Measurements from ENCODE around the gene PITPNC1. TPM values are rescaled to one million over a fixed set of nuclear protein-coding genes. Genes with fewer than 3 reads are reported as not detected.

Gene PITPNC1
- total and polyA plus RNA-seq, 2 donors (not counting 1 experiment from before 2014, with no cell fraction given): 4.7 to 26.1 TPM

DNA sequence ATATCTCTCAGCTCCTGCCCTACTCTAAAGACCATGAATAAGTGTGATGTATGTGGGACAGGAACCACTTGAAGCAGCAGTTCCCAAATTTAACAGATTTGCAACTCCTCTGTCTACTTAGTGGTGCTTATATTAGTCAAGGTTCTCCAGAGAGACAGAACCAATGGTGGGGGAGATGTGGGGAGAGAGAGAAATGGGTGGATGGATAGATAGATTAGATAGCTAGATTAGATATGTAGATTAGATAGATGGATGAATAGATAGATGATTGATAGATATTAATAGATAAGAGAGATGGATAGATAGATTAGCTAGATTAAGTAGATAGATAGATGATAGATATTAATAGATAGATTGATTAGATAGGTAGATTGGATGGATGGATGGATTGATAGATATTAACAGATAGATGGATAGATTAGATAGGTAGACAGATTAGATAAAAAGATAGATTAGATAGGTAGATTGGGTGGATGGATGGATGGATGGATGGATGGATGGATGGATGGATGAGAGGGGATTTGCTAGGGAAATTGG lies 186.7 kb downstream of the PITPNC1 start:
- Histone ChIP-seq H3K4me3 (ENCODE audit: control extremely low read depth in 1 of 5, extremely low read depth in 1 of 5, insufficient read depth in 1 of 5, low read depth in 2 of 5, low read length in 4 of 5) (no peak overlapping the region), H3K36me3 (replicated peaks in 1 of 2; ENCODE audit: control extremely low read depth in 1 of 2, control insufficient read depth in 1 of 2, extremely low read depth in 1 of 2, insufficient read depth in 2 of 2, low read length in 1 of 2) (no peaks in the 10 kb centered on the region), H3K27ac (ENCODE audit: low read length in 2 of 2) (no peak overlapping the region), H4K20me1 (ENCODE audit: control insufficient read depth, insufficient read depth, low read length, poor library complexity, severe bottlenecking) (no peaks in the 10 kb centered on the region), H3K4me1 (ENCODE audit: control insufficient read depth in 2 of 2, insufficient read depth in 2 of 2, low read length in 2 of 2) (peaks cover 0 to 3% of the 10 kb centered on the region in 2 donors), H2AFZ (ENCODE audit: insufficient read depth, low read depth, low read length, poor library complexity, severe bottlenecking) (no peak overlapping the region), H3K9me3 (ENCODE audit: control extremely low read depth in 1 of 3, control insufficient read depth in 2 of 3, insufficient read depth in 1 of 3, low read length in 2 of 3) (no peaks in the 10 kb centered on the region), H3K4me2 (replicated peaks; ENCODE audit: low read depth, low read length, poor library complexity, severe bottlenecking) (no peak overlapping the region), H3K79me2 (ENCODE audit: control insufficient read depth, insufficient read depth, low read length) (no peaks in the 10 kb centered on the region), H3K27me3 (replicated peaks in 1 of 4; ENCODE audit: control extremely low read depth in 1 of 4, control insufficient read depth in 3 of 4, insufficient read depth in 4 of 4, low read length in 3 of 4) (no peaks in the 10 kb centered on the region), H3K9ac (ENCODE audit: low read length) (no peak overlapping the region)
- Mint-ChIP-seq H3K4me3 (no peak overlapping the region), H3K4me1 (no peaks in the 10 kb centered on the region), H3K27me3 (no peaks in the 10 kb centered on the region), H3K9me3 (ENCODE audit: insufficient read depth) (no peaks in the 10 kb centered on the region), H3K27ac (no peak overlapping the region)
- ATAC-seq (ENCODE audit: low read depth): no peak
- CTCF ChIA-PET: interaction anchor here (0.8 kb wide), 1 partner anchor 39 kb away, joined by 3 read pairs; no protein-coding TSS in a partner anchor
- DNase-seq: no peak
- POLR2A ChIA-PET: no interaction called here
- intact Hi-C loops (cut with micrococcal nuclease): no loop called here
- no peak for TF ChIP-seq EZH2 (IDR thresholded peaks at IDR 0.05; ENCODE audit: borderline replicate concordance, insufficient read depth, low read depth, low read length, poor library complexity, severe bottlenecking)
- TF ChIP-seq, protein P1, sequence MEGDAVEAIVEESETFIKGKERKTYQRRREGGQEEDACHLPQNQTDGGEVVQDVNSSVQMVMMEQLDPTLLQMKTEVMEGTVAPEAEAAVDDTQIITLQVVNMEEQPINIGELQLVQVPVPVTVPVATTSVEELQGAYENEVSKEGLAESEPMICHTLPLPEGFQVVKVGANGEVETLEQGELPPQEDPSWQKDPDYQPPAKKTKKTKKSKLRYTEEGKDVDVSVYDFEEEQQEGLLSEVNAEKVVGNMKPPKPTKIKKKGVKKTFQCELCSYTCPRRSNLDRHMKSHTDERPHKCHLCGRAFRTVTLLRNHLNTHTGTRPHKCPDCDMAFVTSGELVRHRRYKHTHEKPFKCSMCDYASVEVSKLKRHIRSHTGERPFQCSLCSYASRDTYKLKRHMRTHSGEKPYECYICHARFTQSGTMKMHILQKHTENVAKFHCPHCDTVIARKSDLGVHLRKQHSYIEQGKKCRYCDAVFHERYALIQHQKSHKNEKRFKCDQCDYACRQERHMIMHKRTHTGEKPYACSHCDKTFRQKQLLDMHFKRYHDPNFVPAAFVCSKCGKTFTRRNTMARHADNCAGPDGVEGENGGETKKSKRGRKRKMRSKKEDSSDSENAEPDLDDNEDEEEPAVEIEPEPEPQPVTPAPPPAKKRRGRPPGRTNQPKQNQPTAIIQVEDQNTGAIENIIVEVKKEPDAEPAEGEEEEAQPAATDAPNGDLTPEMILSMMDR (IDR thresholded peaks at IDR 0.05): no peak

DNA sequence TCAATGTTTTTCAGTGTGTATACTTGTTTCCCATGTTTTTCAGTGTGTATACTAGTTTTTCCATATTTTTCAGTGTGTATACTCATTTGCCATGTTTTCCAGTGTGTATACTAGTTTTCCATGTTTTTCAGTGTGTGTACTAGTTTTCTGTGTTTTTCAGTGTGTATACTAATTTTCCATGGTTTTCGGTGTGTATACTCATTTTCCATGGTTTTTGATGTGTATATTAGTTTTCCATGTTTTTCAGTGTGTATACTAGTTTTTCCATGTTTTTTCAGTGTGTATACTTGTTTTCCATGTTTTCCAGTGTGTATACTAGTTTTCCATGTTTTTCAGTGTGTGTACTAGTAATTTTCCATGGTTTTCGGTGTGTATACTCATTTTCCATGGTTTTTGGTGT lies 188.0 kb downstream of the PITPNC1 start:
- H3K4me2 ChIP-seq (replicated peaks; ENCODE audit: low read depth, low read length, poor library complexity, severe bottlenecking): no peak overlapping the region
- H3K36me3 ChIP-seq (replicated peaks in 1 of 2; ENCODE audit: control extremely low read depth in 1 of 2, control insufficient read depth in 1 of 2, extremely low read depth in 1 of 2, insufficient read depth in 2 of 2, low read length in 1 of 2): no peaks in the 10 kb centered on the region
- no peaks in the 10 kb centered on the region for H4K20me1 ChIP-seq (ENCODE audit: control insufficient read depth, insufficient read depth, low read length, poor library complexity, severe bottlenecking)
- TF ChIP-seq EZH2 (IDR thresholded peaks at IDR 0.05; ENCODE audit: borderline replicate concordance, insufficient read depth, low read depth, low read length, poor library complexity, severe bottlenecking): no peak
- TF ChIP-seq, protein P1 (IDR thresholded peaks at IDR 0.05): no peak
- ChIA-PET CTCF (no interaction called here), POLR2A (no interaction called here)
- H3K4me3 ChIP-seq (ENCODE audit: control extremely low read depth in 1 of 5, extremely low read depth in 1 of 5, insufficient read depth in 1 of 5, low read depth in 2 of 5, low read length in 4 of 5): no peak overlapping the region
- 100% methylated on average over 1 of the region's 2 CpGs for WGBS (ENCODE audit: insufficient coverage)
- H3K79me2 ChIP-seq (ENCODE audit: control insufficient read depth, insufficient read depth, low read length): no peaks in the 10 kb centered on the region
- H3K9ac ChIP-seq (ENCODE audit: low read length): no peak overlapping the region
- H3K27me3 ChIP-seq (replicated peaks in 1 of 4; ENCODE audit: control extremely low read depth in 1 of 4, control insufficient read depth in 3 of 4, insufficient read depth in 4 of 4, low read length in 3 of 4): no peaks in the 10 kb centered on the region
- DNase-seq (no peak), ATAC-seq (ENCODE audit: low read depth) (no peak)
- no peak overlapping the region for H2AFZ ChIP-seq (ENCODE audit: insufficient read depth, low read depth, low read length, poor library complexity, severe bottlenecking)
- H3K27ac ChIP-seq (ENCODE audit: low read length in 2 of 2): no peak overlapping the region
- peaks cover 13% of the 10 kb centered on the region for H3K4me1 Mint-ChIP-seq
- intact Hi-C loops (cut with micrococcal nuclease): no loop called here
- no peak overlapping the region for H3K27ac Mint-ChIP-seq
- H3K9me3 ChIP-seq (ENCODE audit: control extremely low read depth in 1 of 3, control insufficient read depth in 2 of 3, insufficient read depth in 1 of 3, low read length in 2 of 3): no peaks in the 10 kb centered on the region
- no peaks in the 10 kb centered on the region for H3K9me3 Mint-ChIP-seq (ENCODE audit: insufficient read depth)
- H3K4me1 ChIP-seq (ENCODE audit: control insufficient read depth in 2 of 2, insufficient read depth in 2 of 2, low read length in 2 of 2): peaks cover 0 to 15% of the 10 kb centered on the region in 2 donors
- no peaks in the 10 kb centered on the region for H3K27me3 Mint-ChIP-seq
- H3K4me3 Mint-ChIP-seq: no peak overlapping the region
